D721Med (cell line): ENCODE measurements around the gene ST7.

Source experiments
- DNase-seq: peaks from one replicate; pipeline ENCODE4 v3.0.0; 2011; ENCODE audit warnings: low spot score; ENCODE audit not compliant: insufficient read length
- FAIRE-seq: peaks from 2 replicates; lab custom pipeline; 2011; peaks lifted over from hg19 to GRCh38; lab: Jason Lieb, UNC
- TF ChIP-seq, protein P1 (sequence below): IDR thresholded peaks from 2 replicates; pipeline ENCODE4 v1.5.1; 2012; ENCODE audit warnings: mild to moderate bottlenecking, control low read depth; ENCODE audit not compliant: insufficient read depth; ENCODE audit errors: missing control alignments

The ST7 gene

GRCh38 chr7:117163101-117163500 lies 209.8 kb downstream of the ST7 start:
- DNase-seq (no peak), FAIRE-seq (no peak)

DNA sequence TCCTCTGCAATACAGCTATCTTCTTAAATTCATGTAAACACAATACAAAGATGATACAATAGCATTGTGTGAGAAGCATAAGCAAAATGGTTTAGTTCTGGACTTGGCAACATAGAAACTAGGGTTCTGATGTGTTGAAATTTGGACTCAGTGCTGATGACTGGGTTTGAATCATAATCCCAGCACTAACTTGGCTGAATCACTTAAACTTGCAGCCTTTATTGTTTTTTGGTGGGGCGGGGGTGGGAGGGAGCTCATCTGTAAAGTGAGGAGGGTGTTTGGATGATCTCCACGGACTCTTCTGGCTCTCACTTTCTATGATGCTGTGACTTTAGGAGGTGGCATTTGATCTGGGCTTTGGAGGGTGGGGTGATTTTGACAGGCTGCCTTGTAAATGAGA lies 211.3 kb downstream of the ST7 start:
- FAIRE-seq: no peak
- no peak for DNase-seq
- TF ChIP-seq, protein P1, sequence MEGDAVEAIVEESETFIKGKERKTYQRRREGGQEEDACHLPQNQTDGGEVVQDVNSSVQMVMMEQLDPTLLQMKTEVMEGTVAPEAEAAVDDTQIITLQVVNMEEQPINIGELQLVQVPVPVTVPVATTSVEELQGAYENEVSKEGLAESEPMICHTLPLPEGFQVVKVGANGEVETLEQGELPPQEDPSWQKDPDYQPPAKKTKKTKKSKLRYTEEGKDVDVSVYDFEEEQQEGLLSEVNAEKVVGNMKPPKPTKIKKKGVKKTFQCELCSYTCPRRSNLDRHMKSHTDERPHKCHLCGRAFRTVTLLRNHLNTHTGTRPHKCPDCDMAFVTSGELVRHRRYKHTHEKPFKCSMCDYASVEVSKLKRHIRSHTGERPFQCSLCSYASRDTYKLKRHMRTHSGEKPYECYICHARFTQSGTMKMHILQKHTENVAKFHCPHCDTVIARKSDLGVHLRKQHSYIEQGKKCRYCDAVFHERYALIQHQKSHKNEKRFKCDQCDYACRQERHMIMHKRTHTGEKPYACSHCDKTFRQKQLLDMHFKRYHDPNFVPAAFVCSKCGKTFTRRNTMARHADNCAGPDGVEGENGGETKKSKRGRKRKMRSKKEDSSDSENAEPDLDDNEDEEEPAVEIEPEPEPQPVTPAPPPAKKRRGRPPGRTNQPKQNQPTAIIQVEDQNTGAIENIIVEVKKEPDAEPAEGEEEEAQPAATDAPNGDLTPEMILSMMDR: no peak

More at GRCh38 chr7:117163101-117163500, 209.8 kb downstream of the ST7 start:
- TF ChIP-seq, protein P1: no peak

- no peak for DNase-seq
- TF ChIP-seq, protein P1: no peak
- no peak for FAIRE-seq
Observed at GRCh38 chr7:117165656-117166055, 212.4 kb downstream of the ST7 start.

- FAIRE-seq (no peak), DNase-seq (no peak)
- TF ChIP-seq, protein P1: no peak
Observed at GRCh38 chr7:117169907-117170306, 216.6 kb downstream of the ST7 start.

GRCh38 chr7:117171106-117171505 lies 217.8 kb downstream of the ST7 start:
- FAIRE-seq (no peak), DNase-seq (no peak)
- TF ChIP-seq, protein P1: no peak

DNA sequence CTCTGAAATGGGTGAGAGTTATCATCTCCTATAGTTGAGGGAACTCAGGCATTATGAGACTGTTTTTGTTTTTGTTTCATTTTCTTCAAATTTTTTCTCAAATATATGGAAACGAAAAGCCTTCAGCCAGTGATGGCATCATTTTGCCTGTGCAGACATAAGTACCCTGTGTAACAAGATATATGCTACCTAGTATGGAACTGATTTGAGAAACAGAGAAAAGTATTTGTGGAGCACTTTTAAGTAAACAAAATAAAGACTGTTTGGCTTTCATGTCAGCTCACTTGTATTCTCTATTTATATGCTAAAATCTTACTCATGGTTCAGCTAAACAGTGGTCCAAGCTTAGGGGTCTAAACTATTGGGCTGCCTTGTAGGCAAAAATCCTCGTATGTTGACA lies 219.0 kb downstream of the ST7 start:
- no peak for FAIRE-seq
- no peak for DNase-seq
- TF ChIP-seq, protein P1: no peak

GRCh38 chr7:117173035-117173770 lies 219.9 kb downstream of the ST7 start:
- FAIRE-seq (no peak), DNase-seq (no peak)
- TF ChIP-seq, protein P1: no peak
